Measurements from ENCODE around the gene C19orf33. TPM values are rescaled to one million over a fixed set of nuclear protein-coding genes. Genes with fewer than 3 reads are reported as not detected.

Gene C19orf33
- total RNA-seq, 6 experiments from 2014 or later, result 1.8 TPM; not detected in 5

DNA sequence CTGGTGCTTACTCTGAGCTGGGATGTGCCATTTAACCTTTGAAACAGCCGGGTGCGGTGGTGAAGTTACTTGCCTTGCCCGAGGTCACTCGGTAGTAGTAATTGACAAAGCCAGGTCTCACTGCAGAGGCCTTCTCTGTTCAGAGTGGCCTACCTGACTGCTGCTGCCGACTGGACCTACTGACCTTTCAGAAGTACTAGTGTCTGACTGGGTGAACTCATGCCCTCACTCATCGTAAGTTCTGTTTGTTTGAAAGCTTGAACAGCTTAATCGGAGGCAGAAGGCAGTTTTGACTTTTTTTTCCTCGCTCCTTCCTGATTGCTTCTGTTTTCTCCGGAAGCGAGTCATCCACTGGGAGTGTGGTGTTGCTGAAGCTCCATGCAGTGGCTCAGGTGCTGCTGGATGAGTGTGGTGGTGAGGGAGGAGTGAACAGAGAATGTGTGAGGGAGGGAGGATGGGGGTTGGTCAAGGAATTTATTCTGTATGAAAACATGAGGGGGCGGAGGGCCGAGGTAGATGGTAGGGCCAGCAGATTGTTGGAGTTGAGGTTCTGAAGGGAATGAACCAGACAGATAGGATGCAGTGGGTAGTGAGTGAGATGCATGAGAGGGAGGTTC, 37.0 kb upstream of the C19orf33 start:
- 49% methylated on average over 11 of the region's 12 CpGs for WGBS (ENCODE audit: insufficient coverage, low coverage, low lambda C conversion rate, missing lambda C conversion rate)
- no peak for DNase-seq
- peak in 2 of 4 donors; percentile 16 to 33 for ATAC-seq
- H3K4me1 ChIP-seq, result peaks cover 0 to 7% (median 0%) of the 10 kb centered on the region in 4 donors
- H3K9me3 ChIP-seq, result no peaks in the 10 kb centered on the region
- TF ChIP-seq POLR2A (IDR thresholded peaks at IDR 0.05), result no peak
- TF ChIP-seq, protein P1, sequence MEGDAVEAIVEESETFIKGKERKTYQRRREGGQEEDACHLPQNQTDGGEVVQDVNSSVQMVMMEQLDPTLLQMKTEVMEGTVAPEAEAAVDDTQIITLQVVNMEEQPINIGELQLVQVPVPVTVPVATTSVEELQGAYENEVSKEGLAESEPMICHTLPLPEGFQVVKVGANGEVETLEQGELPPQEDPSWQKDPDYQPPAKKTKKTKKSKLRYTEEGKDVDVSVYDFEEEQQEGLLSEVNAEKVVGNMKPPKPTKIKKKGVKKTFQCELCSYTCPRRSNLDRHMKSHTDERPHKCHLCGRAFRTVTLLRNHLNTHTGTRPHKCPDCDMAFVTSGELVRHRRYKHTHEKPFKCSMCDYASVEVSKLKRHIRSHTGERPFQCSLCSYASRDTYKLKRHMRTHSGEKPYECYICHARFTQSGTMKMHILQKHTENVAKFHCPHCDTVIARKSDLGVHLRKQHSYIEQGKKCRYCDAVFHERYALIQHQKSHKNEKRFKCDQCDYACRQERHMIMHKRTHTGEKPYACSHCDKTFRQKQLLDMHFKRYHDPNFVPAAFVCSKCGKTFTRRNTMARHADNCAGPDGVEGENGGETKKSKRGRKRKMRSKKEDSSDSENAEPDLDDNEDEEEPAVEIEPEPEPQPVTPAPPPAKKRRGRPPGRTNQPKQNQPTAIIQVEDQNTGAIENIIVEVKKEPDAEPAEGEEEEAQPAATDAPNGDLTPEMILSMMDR (IDR thresholded peaks at IDR 0.05), result no peak
- intact Hi-C loops (cut with DNase I), result no loop called here
- no peak overlapping the region for H3K4me3 ChIP-seq
- H3K27me3 ChIP-seq, result no peaks in the 10 kb centered on the region
- H3K27ac ChIP-seq, result peak overlapping the region in 1 of 3 donors; percentile 37
- no peaks in the 10 kb centered on the region for H3K36me3 ChIP-seq

DNA sequence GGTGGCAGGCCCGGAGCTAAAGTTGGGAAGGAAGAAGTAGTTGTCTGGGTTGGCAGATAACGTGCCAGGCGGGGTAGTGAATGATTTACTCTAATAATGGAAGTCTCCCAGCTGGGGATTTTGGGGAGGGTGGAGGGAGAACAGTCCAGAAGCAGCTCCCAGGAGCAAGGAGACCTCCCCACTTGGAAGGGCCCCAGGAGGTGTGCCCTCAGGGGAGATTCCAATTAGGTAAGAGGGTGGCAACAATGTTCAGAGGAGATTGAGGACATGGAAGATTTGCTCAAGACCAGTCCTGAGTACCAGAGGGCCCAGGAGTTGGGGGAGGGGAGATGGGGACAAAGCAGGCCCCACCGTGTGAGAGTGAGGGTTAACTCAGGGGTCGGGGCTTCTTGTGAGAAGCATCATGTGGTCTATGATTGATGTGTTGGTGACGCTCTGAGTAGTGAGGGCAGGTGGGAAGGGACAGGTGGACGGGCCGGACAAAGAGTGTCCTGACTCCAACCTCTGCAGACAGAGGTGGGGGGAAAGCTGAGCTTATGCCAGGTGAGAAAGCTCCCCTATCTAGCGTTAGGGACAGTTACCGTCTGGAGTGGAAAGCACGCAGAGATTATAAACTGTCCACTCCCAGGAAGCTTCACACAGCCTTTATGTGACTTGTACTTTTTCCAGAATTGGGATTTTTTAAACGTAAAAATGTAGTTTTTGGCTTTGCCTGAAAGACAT, 36.1 kb upstream of the C19orf33 start:
- H3K27ac ChIP-seq, result no peak overlapping the region
- DNase-seq (no peak), ATAC-seq (peak in 1 of 4 donors; percentile 17)
- H3K4me1 ChIP-seq, result peaks cover 0 to 7% (median 0%) of the 10 kb centered on the region in 4 donors
- no peaks in the 10 kb centered on the region for H3K27me3 ChIP-seq
- TF ChIP-seq, protein P1 (IDR thresholded peaks at IDR 0.05), result no peak
- TF ChIP-seq POLR2A (IDR thresholded peaks at IDR 0.05), result no peak
- WGBS (ENCODE audit: insufficient coverage, low coverage, low lambda C conversion rate, missing lambda C conversion rate), result 65% methylated on average over 11 of the region's 12 CpGs
- H3K9me3 ChIP-seq, result no peaks in the 10 kb centered on the region
- no peaks in the 10 kb centered on the region for H3K36me3 ChIP-seq
- intact Hi-C loops (cut with DNase I), result no loop called here
- no peak overlapping the region for H3K4me3 ChIP-seq

DNA sequence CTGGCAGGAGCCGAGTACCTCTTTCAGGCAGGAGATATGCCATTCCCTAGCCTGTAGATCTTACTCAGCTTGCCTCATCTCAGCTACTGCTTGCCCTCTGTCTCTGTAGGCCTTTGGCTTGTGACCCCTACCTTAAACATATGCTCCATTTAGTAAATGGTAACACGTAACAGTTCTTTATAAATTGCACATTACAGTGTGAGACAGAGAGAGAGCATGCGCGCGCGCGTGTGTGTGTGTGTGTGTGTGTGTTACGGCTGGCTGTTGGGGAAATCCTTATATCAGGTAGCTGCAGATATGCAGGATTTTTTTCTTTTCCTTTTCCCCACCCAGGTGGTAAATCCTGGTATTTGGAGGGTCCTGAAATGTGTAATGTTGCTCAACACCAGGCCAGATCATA, 35.5 kb upstream of the C19orf33 start:
- Histone ChIP-seq H3K36me3 (no peaks in the 10 kb centered on the region), H3K4me1 (peaks cover 0 to 7% (median 0%) of the 10 kb centered on the region in 4 donors), H3K27me3 (no peaks in the 10 kb centered on the region), H3K27ac (no peak overlapping the region), H3K4me3 (no peak overlapping the region), H3K9me3 (no peaks in the 10 kb centered on the region)
- intact Hi-C loops (cut with DNase I), result no loop called here
- WGBS (ENCODE audit: insufficient coverage, low coverage, low lambda C conversion rate, missing lambda C conversion rate), result 75% methylated on average over 8 of the region's 8 CpGs
- TF ChIP-seq POLR2A (IDR thresholded peaks at IDR 0.05), result no peak
- TF ChIP-seq, protein P1 (IDR thresholded peaks at IDR 0.05), result no peak
- ATAC-seq, result no peak
- no peak for DNase-seq

DNA sequence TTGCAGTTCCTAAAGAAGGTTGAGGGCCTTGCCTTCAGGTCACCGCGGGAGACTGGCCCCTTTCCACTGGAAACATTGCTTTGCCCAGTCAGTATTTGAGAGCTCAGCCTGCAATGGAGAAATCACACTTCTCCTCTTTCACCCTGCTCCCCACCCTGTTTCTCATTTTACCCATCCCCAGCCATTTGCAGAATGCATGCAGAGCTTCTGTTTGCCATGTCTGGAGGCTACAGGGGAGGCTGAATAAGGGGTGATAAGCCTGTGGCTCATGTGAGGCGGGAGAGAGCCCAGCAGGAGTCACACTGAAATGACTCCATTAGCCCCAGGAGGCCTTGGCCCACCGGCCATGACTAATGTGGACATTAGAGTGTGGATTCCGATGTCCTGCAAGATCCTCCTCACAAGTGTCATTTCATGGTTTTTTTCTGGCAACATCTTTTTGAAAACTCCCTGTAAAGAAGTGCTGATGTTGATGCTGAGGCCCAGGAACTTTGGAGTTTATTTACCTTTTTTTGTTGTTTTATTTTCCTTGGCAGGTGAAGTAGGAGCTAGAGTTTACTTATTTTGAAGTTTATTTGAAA, 33.4 kb upstream of the C19orf33 start:
- WGBS (ENCODE audit: insufficient coverage, low coverage, low lambda C conversion rate, missing lambda C conversion rate), result 58% methylated on average over 5 of the region's 5 CpGs
- intact Hi-C loops (cut with DNase I), result no loop called here

More for the DNA sequence above, 33.4 kb upstream of the C19orf33 start:
- Histone ChIP-seq H3K27me3 (no peaks in the 10 kb centered on the region), H3K9me3 (no peaks in the 10 kb centered on the region), H3K27ac (no peak overlapping the region), H3K4me1 (no peaks in the 10 kb centered on the region), H3K4me3 (no peak overlapping the region), H3K36me3 (no peaks in the 10 kb centered on the region)
- TF ChIP-seq, protein P1 (IDR thresholded peaks at IDR 0.05), result no peak
- TF ChIP-seq POLR2A (IDR thresholded peaks at IDR 0.05), result no peak
- DNase-seq (no peak), ATAC-seq (no peak)
